ENCODE data around the gene EIF4EBP2. TPM values are rescaled to one million over a fixed set of nuclear protein-coding genes. Genes with fewer than 3 reads are reported as not detected.
A peak's percentile ranks its signal among the peaks of the same experiment; 100 is the strongest.

EIF4EBP2 gene
- polyA plus RNA-seq, 2 of the 4 experiments (the other 2 are of a cell fraction), result 13.0 to 15.4 TPM

GRCh38 chr10:70364772-70365091 is 39.2 kb upstream of the EIF4EBP2 start:
- FAIRE-seq (no peak), DNase-seq (ENCODE audit: low read depth in 1 of 2, low spot score in 1 of 2) (no peak), ATAC-seq (no peak; a peak in 1 of 6 replicates)
- ChIA-PET CTCF (interaction anchor here (0.6 to 24.7 kb wide), 63 partner anchors 11 to 664 kb away, joined by 3 to 554 read pairs (median 6); partner anchors contain the start of genes EIF4EBP2, LRRC20, PPA1 and TYSND1), POLR2A (interaction anchor here (0.6 to 2.2 kb wide), 3 partner anchors 132 to 219 kb away, joined by 4 to 12 read pairs (median 8); partner anchors contain the start of gene PPA1)
- 48% methylated on average over 2 of the region's 2 CpGs for WGBS (ENCODE audit: missing lambda C conversion rate)
- Histone ChIP-seq H3K4me3 (no peak overlapping the region), H3K9me3 (no peaks in the 10 kb centered on the region), H3K27ac (no peak overlapping the region), H3K4me2 (peak overlapping the region; percentile 47), H3K4me1 (peaks cover 19% of the 10 kb centered on the region)
- TF ChIP-seq KDM5A (IDR thresholded peaks at IDR 0.05) (no peak), HDAC2 (IDR thresholded peaks at IDR 0.05) (no peak), KDM1A (IDR thresholded peaks at IDR 0.05; ENCODE audit: low read depth) (no peak), JUNB (IDR thresholded peaks at IDR 0.05) (no peak), CBX8 (IDR thresholded peaks at IDR 0.05) (no peak), CHD4 (IDR thresholded peaks at IDR 0.05; ENCODE audit: borderline replicate concordance) (no peak), JUN (IDR thresholded peaks at IDR 0.05) (no peak), HOXB13 (CRISPR knock-in tag; IDR thresholded peaks at IDR 0.05; ENCODE audit: low read depth) (no peak), CTCF (IDR thresholded peaks at IDR 0.05) (no peak), ELK1 (IDR thresholded peaks at IDR 0.05; ENCODE audit: low read depth, low read length) (no peak), SMC3 (IDR thresholded peaks at IDR 0.05) (no peak), RARB (CRISPR knock-in tag; IDR thresholded peaks at IDR 0.05) (no peak), TFCP2L1 (CRISPR knock-in tag; IDR thresholded peaks at IDR 0.05) (no peak), TP53 (CRISPR knock-in tag; IDR thresholded peaks at IDR 0.05) (no peak), FOXS1 (CRISPR knock-in tag; IDR thresholded peaks at IDR 0.05) (no peak), BHLHE40 (IDR thresholded peaks at IDR 0.05; ENCODE audit: low read depth, low read length) (no peak), HOXA7 (CRISPR knock-in tag; IDR thresholded peaks at IDR 0.05) (no peak), ATOH8 (CRISPR knock-in tag; IDR thresholded peaks at IDR 0.05; ENCODE audit: low read depth) (no peak)

- FAIRE-seq (no peak), ATAC-seq (no peak), DNase-seq (ENCODE audit: low read depth in 1 of 2, low spot score in 1 of 2) (peak in 1 of 2 experiments; percentile 26)
- H3K27ac ChIP-seq, result peak overlapping the region in 1 of 2 experiments; percentile 11; a peak in 2 of 6 replicates
- WGBS (ENCODE audit: missing lambda C conversion rate), result 64% methylated on average over 8 of the region's 8 CpGs
- H3K4me1 ChIP-seq, result peaks cover 19% of the 10 kb centered on the region
- peak overlapping the region; percentile 49; the same call in 2 of the 3 replicates for H3K4me2 ChIP-seq
- H3K4me3 ChIP-seq, result no peak overlapping the region
- no peaks in the 10 kb centered on the region for H3K9me3 ChIP-seq
- ChIA-PET CTCF (interaction anchor here (7.5 to 24.7 kb wide), 3 partner anchors 10 to 144 kb away, joined by 69 to 554 read pairs (median 143); partner anchors contain the start of genes LRRC20 and PPA1), POLR2A (interaction anchor here (0.6 kb wide), 1 partner anchor 39 kb away, joined by 5 read pairs; no protein-coding TSS in a partner anchor)
- TF ChIP-seq CHD4 (IDR thresholded peaks at IDR 0.05; ENCODE audit: borderline replicate concordance) (no peak), HEYL (CRISPR knock-in tag; IDR thresholded peaks at IDR 0.05) (no peak), ZNF302 (CRISPR knock-in tag; IDR thresholded peaks at IDR 0.05) (no peak), CHD2 (IDR thresholded peaks at IDR 0.05; ENCODE audit: low read length, partially characterized antibody) (no peak), MAFK (IDR thresholded peaks at IDR 0.05; ENCODE audit: partially characterized antibody) (no peak), CEBPB (IDR thresholded peaks at IDR 0.05) (no peak), HOXB13 (CRISPR knock-in tag; IDR thresholded peaks at IDR 0.05; ENCODE audit: low read depth) (no peak), CTCF (IDR thresholded peaks at IDR 0.05) (no peak), REST (IDR thresholded peaks at IDR 0.05) (no peak), JUNB (IDR thresholded peaks at IDR 0.05) (no peak), USF2 (IDR thresholded peaks at IDR 0.05) (no peak), NR3C1 (IDR thresholded peaks at IDR 0.05) (no peak)
These were observed 36.6 kb upstream of the EIF4EBP2 start for GRCh38 chr10:70367195-70367796.
